HUES48 (cell line): ENCODE data around the gene USH2A.
A peak's percentile ranks its signal among the peaks of the same experiment; 100 is the strongest.

Experiments
- H3K27ac ChIP-seq: one replicate; pipeline ENCODE4 v1.7.0; 2013; ENCODE audit warnings: low read depth, low read length, inconsistent platforms
- H3K27me3 ChIP-seq: 2 replicates; pipeline ENCODE4 v1.6.1; 2013; ENCODE audit warnings: mild to moderate bottlenecking, low read length; ENCODE audit not compliant: control insufficient read depth, insufficient read depth
- H3K36me3 ChIP-seq: 2 replicates; pipeline ENCODE4 v1.6.1; 2013; ENCODE audit warnings: low read length; ENCODE audit not compliant: control insufficient read depth, insufficient read depth
- H3K4me1 ChIP-seq: 2 replicates; pipeline ENCODE4 v1.6.1; 2013; ENCODE audit warnings: mild to moderate bottlenecking, low read length; ENCODE audit not compliant: control insufficient read depth, insufficient read depth
- H3K4me3 ChIP-seq: 2 replicates; pipeline ENCODE4 v1.5.1; 2013; ENCODE audit warnings: mild to moderate bottlenecking, low read depth, low read length
- H3K9ac ChIP-seq: 2 replicates; pipeline ENCODE4 v1.6.1; 2013; ENCODE audit warnings: mild to moderate bottlenecking, low read depth, low read length, moderate library complexity
- H3K9me3 ChIP-seq: 2 replicates; pipeline ENCODE4 v1.6.1; 2013; ENCODE audit warnings: low read length; ENCODE audit not compliant: control insufficient read depth, insufficient read depth

Gene USH2A

GRCh38 chr1:216076751-216077150 lies 346.5 kb downstream of the USH2A start:
- Histone ChIP-seq H3K9ac (no peak overlapping the region), H3K4me3 (no peak overlapping the region)

GRCh38 chr1:216075339-216075738 lies 347.9 kb downstream of the USH2A start:
- Histone ChIP-seq H3K4me1 (peaks cover 11% of the 10 kb centered on the region; the same call in 1 of the 2 replicates), H3K9ac (no peak overlapping the region), H3K4me3 (no peak overlapping the region), H3K36me3 (no peaks in the 10 kb centered on the region), H3K27me3 (no peaks in the 10 kb centered on the region), H3K27ac (peak overlapping the region; percentile 18), H3K9me3 (no peaks in the 10 kb centered on the region)

More at GRCh38 chr1:216076751-216077150, 346.5 kb downstream of the USH2A start:
- Histone ChIP-seq H3K36me3 (no peaks in the 10 kb centered on the region), H3K27ac (no peak overlapping the region), H3K27me3 (no peaks in the 10 kb centered on the region), H3K9me3 (no peaks in the 10 kb centered on the region), H3K4me1 (peaks cover 11% of the 10 kb centered on the region; the same call in 1 of the 2 replicates)

- Histone ChIP-seq H3K4me1 (peaks cover 2% of the 10 kb centered on the region; the same call in 1 of the 2 replicates), H3K4me3 (no peak overlapping the region), H3K27me3 (no peaks in the 10 kb centered on the region), H3K9me3 (no peaks in the 10 kb centered on the region), H3K9ac (no peak overlapping the region), H3K36me3 (no peaks in the 10 kb centered on the region), H3K27ac (no peak overlapping the region)
Observed at GRCh38 chr1:216073793-216074595, 349.3 kb downstream of the USH2A start.

- Histone ChIP-seq H3K27ac (no peak overlapping the region), H3K4me3 (no peak overlapping the region), H3K27me3 (no peaks in the 10 kb centered on the region), H3K9ac (no peak overlapping the region), H3K36me3 (no peaks in the 10 kb centered on the region), H3K4me1 (peaks cover 2% of the 10 kb centered on the region; the same call in 1 of the 2 replicates), H3K9me3 (no peaks in the 10 kb centered on the region)
Observed at GRCh38 chr1:216071262-216071661, 352.0 kb downstream of the USH2A start.

- Histone ChIP-seq H3K4me3 (no peak overlapping the region), H3K27me3 (no peaks in the 10 kb centered on the region), H3K4me1 (no peaks in the 10 kb centered on the region), H3K9me3 (no peaks in the 10 kb centered on the region), H3K36me3 (no peaks in the 10 kb centered on the region), H3K27ac (no peak overlapping the region), H3K9ac (no peak overlapping the region)
Observed at GRCh38 chr1:216064643-216065042, 358.6 kb downstream of the USH2A start.

GRCh38 chr1:216057947-216058346 lies 365.3 kb downstream of the USH2A start:
- no peaks in the 10 kb centered on the region for H3K36me3 ChIP-seq
- no peaks in the 10 kb centered on the region for H3K9me3 ChIP-seq
- H3K27me3 ChIP-seq = no peaks in the 10 kb centered on the region
- 0 out of 2 replicates have a peak, but pooled peaks cover 8% of the 10 kb centered on the region for H3K4me1 ChIP-seq
- H3K27ac ChIP-seq = no peak overlapping the region
- no peak overlapping the region for H3K4me3 ChIP-seq
- H3K9ac ChIP-seq = no peak overlapping the region

- Histone ChIP-seq H3K27me3 (no peaks in the 10 kb centered on the region), H3K9me3 (no peaks in the 10 kb centered on the region), H3K4me1 (0 out of 2 replicates have a peak, but pooled peaks cover 8% of the 10 kb centered on the region), H3K36me3 (no peaks in the 10 kb centered on the region), H3K27ac (no peak overlapping the region), H3K4me3 (no peak overlapping the region), H3K9ac (no peak overlapping the region)
Observed at GRCh38 chr1:216057063-216057462, 366.2 kb downstream of the USH2A start.

- Histone ChIP-seq H3K36me3 (no peaks in the 10 kb centered on the region), H3K4me1 (0 out of 2 replicates have a peak, but pooled peaks cover 8% of the 10 kb centered on the region), H3K9ac (no peak overlapping the region), H3K27ac (no peak overlapping the region), H3K9me3 (no peaks in the 10 kb centered on the region), H3K4me3 (no peak overlapping the region), H3K27me3 (no peaks in the 10 kb centered on the region)
Observed at GRCh38 chr1:216055004-216055403, 368.2 kb downstream of the USH2A start.

GRCh38 chr1:216054600-216054999 lies 368.6 kb downstream of the USH2A start:
- H3K36me3 ChIP-seq = no peaks in the 10 kb centered on the region
- H3K9me3 ChIP-seq = no peaks in the 10 kb centered on the region
- no peak overlapping the region for H3K9ac ChIP-seq
- 0 out of 2 replicates have a peak, but pooled peaks cover 8% of the 10 kb centered on the region for H3K4me1 ChIP-seq
- H3K27ac ChIP-seq = no peak overlapping the region
- H3K27me3 ChIP-seq = no peaks in the 10 kb centered on the region
- no peak overlapping the region for H3K4me3 ChIP-seq

- Histone ChIP-seq H3K36me3 (no peaks in the 10 kb centered on the region), H3K27me3 (no peaks in the 10 kb centered on the region), H3K9me3 (no peaks in the 10 kb centered on the region), H3K4me1 (0 out of 2 replicates have a peak, but pooled peaks cover 8% of the 10 kb centered on the region), H3K4me3 (no peak overlapping the region), H3K9ac (no peak overlapping the region), H3K27ac (no peak overlapping the region)
Observed at GRCh38 chr1:216051071-216051470, 372.2 kb downstream of the USH2A start.

- H3K27ac ChIP-seq = no peak overlapping the region
- H3K4me1 ChIP-seq = 0 out of 2 replicates have a peak, but pooled peaks cover 8% of the 10 kb centered on the region
- H3K27me3 ChIP-seq = no peaks in the 10 kb centered on the region
- no peaks in the 10 kb centered on the region for H3K9me3 ChIP-seq
- no peaks in the 10 kb centered on the region for H3K36me3 ChIP-seq
- no peak overlapping the region for H3K4me3 ChIP-seq
- no peak overlapping the region for H3K9ac ChIP-seq
Observed at GRCh38 chr1:216049741-216050430, 373.4 kb downstream of the USH2A start.
